ENCODE results near the gene RBM47.

GRCh38 chr4:40395166-40395900 is 234.3 kb downstream of the RBM47 start:
- TF ChIP-seq, protein P1, sequence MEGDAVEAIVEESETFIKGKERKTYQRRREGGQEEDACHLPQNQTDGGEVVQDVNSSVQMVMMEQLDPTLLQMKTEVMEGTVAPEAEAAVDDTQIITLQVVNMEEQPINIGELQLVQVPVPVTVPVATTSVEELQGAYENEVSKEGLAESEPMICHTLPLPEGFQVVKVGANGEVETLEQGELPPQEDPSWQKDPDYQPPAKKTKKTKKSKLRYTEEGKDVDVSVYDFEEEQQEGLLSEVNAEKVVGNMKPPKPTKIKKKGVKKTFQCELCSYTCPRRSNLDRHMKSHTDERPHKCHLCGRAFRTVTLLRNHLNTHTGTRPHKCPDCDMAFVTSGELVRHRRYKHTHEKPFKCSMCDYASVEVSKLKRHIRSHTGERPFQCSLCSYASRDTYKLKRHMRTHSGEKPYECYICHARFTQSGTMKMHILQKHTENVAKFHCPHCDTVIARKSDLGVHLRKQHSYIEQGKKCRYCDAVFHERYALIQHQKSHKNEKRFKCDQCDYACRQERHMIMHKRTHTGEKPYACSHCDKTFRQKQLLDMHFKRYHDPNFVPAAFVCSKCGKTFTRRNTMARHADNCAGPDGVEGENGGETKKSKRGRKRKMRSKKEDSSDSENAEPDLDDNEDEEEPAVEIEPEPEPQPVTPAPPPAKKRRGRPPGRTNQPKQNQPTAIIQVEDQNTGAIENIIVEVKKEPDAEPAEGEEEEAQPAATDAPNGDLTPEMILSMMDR (IDR thresholded peaks at IDR 0.05), result no peak
- TF ChIP-seq POLR2A (IDR thresholded peaks at IDR 0.05), result no peak
